Lung microvascular endothelial cell (primary cell): ENCODE measurements around the gene CGB5. TPM values are rescaled to one million over a fixed set of nuclear protein-coding genes. Genes with fewer than 3 reads are reported as not detected.
A peak's percentile ranks its signal among the peaks of the same experiment; 100 is the strongest.

ENCODE experiments used
- DNase-seq, 2 donors: peaks; one replicate each; pipeline versions ENCODE4 v3.0.0 to v3.0.0-alpha.2; 2010; ENCODE audit warnings: low read depth in 2 of 2
- total RNA-seq: library from RNA; depleted of rRNA; stranded (reverse); fragments of >200 nt; gene quantifications from 2 replicates; pipeline ENCODE4 v1.2.1, GENCODE V29; 2014

The CGB5 gene
- total RNA-seq, 1 donor from 2014 or later, result not detected

- peak; percentile 100 for DNase-seq
Measured at GRCh38 chr19:49085020-49085867, 41.6 kb downstream of the CGB5 start, which contains the start of gene SNRNP70. SNRNP70 (plus strand) TSS chr19:49085451; CDS start chr19:49086415, 964 bp downstream.

GRCh38 chr19:49085868-49086232 is 42.2 kb downstream of the CGB5 start:
- DNase-seq, result no peak

GRCh38 chr19:49086296-49086695 is 42.6 kb downstream of the CGB5 start:
- DNase-seq, result no peak

GRCh38 chr19:49091391-49092038 is 47.9 kb downstream of the CGB5 start:
- DNase-seq, result no peak

- DNase-seq, result no peak
Measured at GRCh38 chr19:49092686-49093085, 49.0 kb downstream of the CGB5 start.

Other genes starting within 250 kb of the CGB5 start
- 26.2 and 28.3 TPM in 2 replicates for gene BCAT2, start 232.8 kb upstream of the CGB5 start, total RNA-seq
- 0.60 and 2.6 TPM in 2 replicates for gene HSD17B14, start 207.4 kb upstream of the CGB5 start, total RNA-seq
- 2.4 and 7.1 TPM in 2 replicates for gene PLEKHA4, start 175.2 kb upstream of the CGB5 start, total RNA-seq
- gene PPP1R15A, start 171.4 kb upstream of the CGB5 start, total RNA-seq, result 21.6 and 63.9 TPM in 2 replicates
- under 0.01 TPM in 2 replicates for gene TULP2, start 145.1 kb upstream of the CGB5 start, total RNA-seq
- gene NUCB1, start 143.5 kb upstream of the CGB5 start, total RNA-seq, result 118 and 160 TPM in 2 replicates
- gene DHDH, start 110.1 kb upstream of the CGB5 start, total RNA-seq, result under 0.01 TPM in 1 of 2 replicates, not detected in the other
- 96.8 and 101 TPM in 2 replicates for gene BAX, start 89.0 kb upstream of the CGB5 start, total RNA-seq
- gene FTL, start 78.5 kb upstream of the CGB5 start, total RNA-seq, result 928 and 942 TPM in 2 replicates
- gene GYS1, start 50.5 kb upstream of the CGB5 start, total RNA-seq, result 11.1 and 14.8 TPM in 2 replicates
- 113 and 138 TPM in 2 replicates for gene RUVBL2, start 50.0 kb upstream of the CGB5 start, total RNA-seq
- not detected in 2 replicates for gene LHB, start 26.8 kb upstream of the CGB5 start, total RNA-seq
- gene CGB3, start 19.5 kb upstream of the CGB5 start, total RNA-seq, result not detected in 2 replicates
- not detected in 2 replicates for gene CGB2, start 12.0 kb upstream of the CGB5 start, total RNA-seq
- gene CGB1, start 7.0 kb upstream of the CGB5 start, total RNA-seq, result not detected in 2 replicates
- not detected in 2 replicates for gene CGB8, start 5.3 kb downstream of the CGB5 start, total RNA-seq
- 0.22 TPM in 1 of 2 replicates, not detected in the other for gene CGB7, start 13.9 kb downstream of the CGB5 start, total RNA-seq
- not detected in 2 replicates for gene NTF4, start 21.0 kb downstream of the CGB5 start, total RNA-seq
- gene KCNA7, start 28.9 kb downstream of the CGB5 start, total RNA-seq, result not detected in 2 replicates
- 132 and 137 TPM in 2 replicates for gene SNRNP70, start 41.6 kb downstream of the CGB5 start, total RNA-seq
- 1.6 and 2.2 TPM in 2 replicates for gene LIN7B, start 70.5 kb downstream of the CGB5 start, total RNA-seq
- 0.22 and 0.40 TPM in 2 replicates for gene C19orf73, start 75.3 kb downstream of the CGB5 start, total RNA-seq
- gene PPFIA3, start 75.7 kb downstream of the CGB5 start, total RNA-seq, result 1.6 and 2.8 TPM in 2 replicates
- not detected in 2 replicates for gene HRC, start 111.5 kb downstream of the CGB5 start, total RNA-seq
- 9.5 and 10.7 TPM in 2 replicates for gene TRPM4, start 113.9 kb downstream of the CGB5 start, total RNA-seq